Stimulated activated CD8-positive, alpha-beta memory T cell treated with anti-CD3 and anti-CD28 coated beads, Interleukin-12 subunit alpha, Interleukin-12 subunit beta, amount 100 ng/mL, for 1 hour (primary cell): Measurements from ENCODE around the gene C19orf33.

Experiments
- DNase-seq: peaks from one replicate; pipeline ENCODE4 v3.0.0-alpha.2; 2020; ENCODE audit warnings: low read depth

C19orf33 gene

GRCh38 chr19:38280030-38280921, 23.8 kb upstream of the C19orf33 start:
- no peak for DNase-seq

DNA sequence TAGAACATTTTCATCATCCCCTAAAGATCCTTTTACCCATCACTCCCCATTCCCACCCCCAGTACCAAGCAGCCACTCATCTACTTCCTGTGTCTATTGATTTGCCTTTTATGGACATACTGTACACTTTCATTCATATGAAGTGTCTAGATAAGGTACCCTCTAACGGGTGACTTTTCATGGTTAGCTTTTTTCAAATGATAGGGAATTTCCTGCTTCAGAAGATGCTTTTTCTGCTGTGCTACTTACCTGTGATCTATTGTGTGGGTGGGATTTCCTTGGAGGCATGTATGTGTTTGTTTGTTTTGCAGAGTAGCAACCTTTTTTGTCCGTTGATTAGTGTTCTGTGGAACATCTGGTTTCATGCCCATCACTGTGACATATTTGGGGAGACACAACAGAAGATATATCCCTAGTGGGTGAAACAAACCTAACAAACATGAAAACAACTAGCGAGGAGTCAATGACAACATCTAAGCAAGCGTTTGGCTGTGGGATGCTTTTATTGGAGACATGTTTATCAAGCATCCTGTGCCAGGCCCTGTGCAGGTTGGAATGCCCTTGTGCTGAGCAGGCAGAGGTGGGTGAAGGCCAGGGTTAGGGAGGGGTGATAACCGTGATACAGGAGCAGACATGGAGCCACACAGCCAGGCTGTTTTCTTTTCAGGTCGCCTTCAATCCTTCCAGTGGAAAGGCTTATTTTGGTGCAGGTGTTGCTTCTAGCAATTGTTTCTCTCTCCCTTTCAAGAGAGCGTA, 22.1 kb upstream of the C19orf33 start:
- DNase-seq = no peak

DNA sequence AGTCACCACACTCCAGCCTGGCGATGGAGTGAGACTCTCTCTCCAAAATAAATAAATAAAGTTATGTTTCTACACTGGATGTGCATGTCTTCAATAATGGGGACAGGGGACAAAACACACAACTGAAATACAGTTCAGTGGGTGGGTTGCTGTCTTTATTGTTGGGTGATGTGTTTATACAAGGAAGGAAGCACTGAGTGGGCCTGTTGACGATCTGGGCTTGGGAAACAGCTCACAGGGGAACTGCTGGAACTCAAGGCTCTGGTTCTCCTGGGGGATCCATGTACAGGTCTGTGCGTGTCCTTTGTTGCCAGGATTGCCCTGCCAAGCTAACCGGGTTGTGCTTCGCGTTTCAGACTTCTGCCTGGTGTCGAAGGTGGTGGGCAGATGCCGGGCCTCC, 20.8 kb upstream of the C19orf33 start:
- no peak for DNase-seq

DNA sequence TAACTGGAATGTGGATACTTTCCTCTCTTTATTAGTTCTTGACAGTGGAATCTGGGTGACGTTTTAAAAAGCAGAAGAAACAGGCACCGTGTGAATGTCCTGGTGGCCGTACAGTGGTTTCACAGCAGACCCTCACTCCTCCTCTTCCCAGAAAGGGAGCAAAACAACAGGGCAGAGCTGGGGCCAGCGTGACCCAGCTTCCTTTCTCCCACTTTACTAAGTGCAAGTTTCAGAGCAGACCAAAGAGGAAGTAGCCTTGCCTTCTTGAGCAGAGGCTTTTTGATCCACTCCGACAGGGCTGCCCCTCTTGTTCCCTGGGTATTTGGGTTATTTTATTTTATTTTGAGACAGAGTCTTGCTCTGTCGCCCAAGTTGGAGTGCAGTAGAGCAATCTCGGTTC, 19.6 kb upstream of the C19orf33 start:
- no peak for DNase-seq

DNA sequence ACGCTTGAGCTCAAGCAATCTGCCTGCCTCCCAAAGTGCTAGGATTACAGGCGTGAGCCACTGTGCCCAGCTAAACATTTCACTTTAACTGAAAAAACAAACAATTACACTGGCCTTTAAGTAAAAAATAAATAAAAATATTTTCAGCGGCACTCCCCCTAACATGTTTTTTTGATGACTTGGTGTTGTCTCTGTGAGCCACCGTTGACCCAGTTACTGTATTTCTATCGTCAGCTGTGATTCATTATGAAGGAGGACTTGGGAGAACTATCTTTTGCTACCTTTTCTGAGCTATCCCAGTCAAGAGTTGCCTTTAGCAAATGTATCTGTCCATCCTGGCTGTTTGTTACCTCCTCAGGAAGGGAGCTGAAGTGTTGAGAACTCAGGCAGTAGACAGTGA, 18.5 kb upstream of the C19orf33 start:
- no peak for DNase-seq

GRCh38 chr19:38287604-38288003, 16.4 kb upstream of the C19orf33 start:
- no peak for DNase-seq

GRCh38 chr19:38288123-38288855, 15.8 kb upstream of the C19orf33 start:
- no peak for DNase-seq

DNA sequence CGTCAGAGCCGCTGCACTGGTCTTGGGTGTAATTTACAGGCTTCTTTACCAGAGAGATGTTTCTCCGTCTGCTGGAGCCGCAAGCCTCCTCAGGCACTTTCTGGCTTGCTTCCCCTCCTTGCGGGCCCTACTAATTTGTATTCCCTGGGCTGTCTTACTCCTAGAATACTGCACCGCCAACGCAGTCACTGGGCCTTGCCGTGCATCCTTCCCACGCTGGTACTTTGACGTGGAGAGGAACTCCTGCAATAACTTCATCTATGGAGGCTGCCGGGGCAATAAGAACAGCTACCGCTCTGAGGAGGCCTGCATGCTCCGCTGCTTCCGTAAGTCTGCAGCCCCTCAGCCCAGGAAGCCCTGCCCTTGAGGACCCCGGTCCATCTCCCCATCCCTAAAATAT, 14.1 kb upstream of the C19orf33 start:
- DNase-seq = no peak

DNA sequence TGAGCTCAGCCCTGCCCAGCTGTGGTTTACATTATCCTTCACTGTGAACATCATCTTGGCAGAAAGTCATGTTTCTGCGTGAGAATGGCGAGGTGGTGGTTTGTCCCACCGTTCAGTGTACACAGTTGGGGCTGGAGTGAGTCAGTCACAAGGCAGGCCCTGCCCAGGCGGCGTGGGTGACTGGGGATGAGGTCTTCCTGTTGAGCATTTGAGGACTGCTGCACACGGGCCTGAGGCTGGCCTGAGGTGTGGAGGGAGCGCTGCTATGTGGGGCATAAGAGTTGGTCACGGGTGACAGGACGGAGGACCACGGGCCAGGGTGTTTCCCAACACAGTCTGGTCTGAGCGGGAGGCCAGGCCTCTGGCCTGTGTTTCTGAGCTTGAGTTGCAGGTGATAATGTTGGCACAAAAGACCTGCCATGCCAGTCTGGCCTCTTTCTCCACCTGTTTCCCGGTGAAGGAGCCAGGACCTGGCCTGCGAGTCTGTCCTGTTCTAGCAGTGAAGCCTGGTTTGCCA, 13.4 kb upstream of the C19orf33 start:
- no peak for DNase-seq

DNA sequence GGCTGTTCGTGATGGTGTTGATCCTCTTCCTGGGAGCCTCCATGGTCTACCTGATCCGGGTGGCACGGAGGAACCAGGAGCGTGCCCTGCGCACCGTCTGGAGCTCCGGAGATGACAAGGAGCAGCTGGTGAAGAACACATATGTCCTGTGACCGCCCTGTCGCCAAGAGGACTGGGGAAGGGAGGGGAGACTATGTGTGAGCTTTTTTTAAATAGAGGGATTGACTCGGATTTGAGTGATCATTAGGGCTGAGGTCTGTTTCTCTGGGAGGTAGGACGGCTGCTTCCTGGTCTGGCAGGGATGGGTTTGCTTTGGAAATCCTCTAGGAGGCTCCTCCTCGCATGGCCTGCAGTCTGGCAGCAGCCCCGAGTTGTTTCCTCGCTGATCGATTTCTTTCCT, 12.2 kb upstream of the C19orf33 start:
- DNase-seq = no peak

DNA sequence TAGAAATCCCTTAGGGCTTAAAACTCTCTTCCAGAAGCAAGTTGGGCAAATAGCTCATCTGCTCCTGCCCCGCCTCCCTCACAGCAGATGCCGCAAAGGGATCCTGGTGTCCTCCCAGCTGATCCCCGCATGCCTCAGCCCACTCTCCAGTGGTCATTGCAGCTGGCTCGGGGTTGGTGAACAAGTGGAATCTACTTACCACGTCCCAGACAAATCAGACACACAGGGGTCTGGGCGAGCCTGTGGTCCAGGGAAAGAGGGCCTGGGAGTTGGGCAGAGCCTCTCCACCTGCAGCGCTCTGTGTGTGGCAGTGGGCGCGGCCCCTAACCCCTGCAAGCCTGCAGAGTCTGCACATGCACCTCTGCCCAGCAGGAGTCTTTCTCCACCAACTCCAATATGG, 10.8 kb upstream of the C19orf33 start:
- no peak for DNase-seq

GRCh38 chr19:38294090-38294489, 10.0 kb upstream of the C19orf33 start:
- no peak for DNase-seq

DNA sequence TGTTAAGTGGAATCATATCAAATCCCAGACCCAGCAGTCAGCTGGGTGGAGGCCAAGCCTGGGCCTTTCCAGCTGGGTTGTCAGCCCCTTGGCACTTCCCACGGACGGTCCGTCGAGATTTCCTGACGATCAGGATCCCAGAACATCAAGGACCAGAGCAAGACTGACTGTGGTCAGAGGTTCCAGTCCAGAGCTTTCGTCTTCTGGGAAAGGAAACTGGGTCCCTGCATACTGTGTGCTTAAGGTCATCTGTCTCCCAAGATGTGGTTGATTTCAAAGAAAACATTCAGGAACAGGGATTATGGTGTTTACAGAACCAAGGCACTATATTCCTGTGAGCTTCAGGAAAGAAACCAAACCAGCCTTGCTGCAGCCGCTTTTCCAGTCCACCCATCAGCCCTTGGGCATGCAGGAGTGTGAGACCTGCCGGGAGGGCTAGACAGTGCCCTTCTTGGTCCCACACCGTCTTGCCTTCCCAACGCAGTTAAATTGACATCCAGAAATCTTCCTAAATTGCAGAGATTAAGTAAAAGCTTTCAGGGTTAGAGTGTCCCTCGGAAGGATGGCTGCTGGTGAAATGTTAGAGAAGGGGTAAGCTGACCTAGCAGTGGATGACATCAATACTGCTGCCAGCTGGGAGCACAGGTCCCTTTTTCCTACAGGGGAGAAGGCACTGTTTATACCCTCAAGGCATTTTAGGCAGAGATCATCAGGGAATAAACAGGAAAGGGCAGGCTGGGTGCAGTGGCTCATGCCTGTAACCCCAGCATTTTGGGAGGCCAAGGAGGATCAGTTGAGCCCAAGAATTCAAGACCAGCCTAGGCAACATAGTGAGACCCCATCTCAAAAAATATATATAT, 5.0 kb upstream of the C19orf33 start:
- DNase-seq = no peak

- no peak for DNase-seq
These were observed 358 bp downstream of the C19orf33 start for GRCh38 chr19:38304352-38304865.

GRCh38 chr19:38304866-38305429, 897 bp downstream of the C19orf33 start:
- no peak for DNase-seq

DNA sequence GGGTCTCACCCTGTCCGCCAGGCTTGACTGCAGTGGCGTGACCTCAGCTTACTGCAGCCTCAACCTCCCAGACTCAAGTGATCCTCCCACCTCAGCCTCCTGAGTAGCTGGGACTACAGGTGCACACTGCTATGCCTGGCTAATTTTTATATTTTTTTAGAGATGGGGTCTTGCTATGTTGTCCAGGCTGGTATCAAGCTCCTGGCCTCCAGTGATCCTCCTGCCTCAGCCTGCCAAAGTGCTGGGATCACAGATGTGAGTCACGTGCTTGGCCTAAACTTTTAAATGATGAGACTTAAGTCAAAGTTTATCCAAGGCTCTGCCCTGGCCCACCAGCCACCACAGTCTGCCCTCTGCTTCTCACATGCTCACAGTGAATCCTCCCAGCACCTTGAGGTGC, 2.2 kb downstream of the C19orf33 start:
- DNase-seq = no peak

- DNase-seq = no peak
These were observed 3.0 kb downstream of the C19orf33 start for GRCh38 chr19:38307076-38307475.

- no peak for DNase-seq
These were observed 3.5 kb downstream of the C19orf33 start for GRCh38 chr19:38307597-38307996.

DNA sequence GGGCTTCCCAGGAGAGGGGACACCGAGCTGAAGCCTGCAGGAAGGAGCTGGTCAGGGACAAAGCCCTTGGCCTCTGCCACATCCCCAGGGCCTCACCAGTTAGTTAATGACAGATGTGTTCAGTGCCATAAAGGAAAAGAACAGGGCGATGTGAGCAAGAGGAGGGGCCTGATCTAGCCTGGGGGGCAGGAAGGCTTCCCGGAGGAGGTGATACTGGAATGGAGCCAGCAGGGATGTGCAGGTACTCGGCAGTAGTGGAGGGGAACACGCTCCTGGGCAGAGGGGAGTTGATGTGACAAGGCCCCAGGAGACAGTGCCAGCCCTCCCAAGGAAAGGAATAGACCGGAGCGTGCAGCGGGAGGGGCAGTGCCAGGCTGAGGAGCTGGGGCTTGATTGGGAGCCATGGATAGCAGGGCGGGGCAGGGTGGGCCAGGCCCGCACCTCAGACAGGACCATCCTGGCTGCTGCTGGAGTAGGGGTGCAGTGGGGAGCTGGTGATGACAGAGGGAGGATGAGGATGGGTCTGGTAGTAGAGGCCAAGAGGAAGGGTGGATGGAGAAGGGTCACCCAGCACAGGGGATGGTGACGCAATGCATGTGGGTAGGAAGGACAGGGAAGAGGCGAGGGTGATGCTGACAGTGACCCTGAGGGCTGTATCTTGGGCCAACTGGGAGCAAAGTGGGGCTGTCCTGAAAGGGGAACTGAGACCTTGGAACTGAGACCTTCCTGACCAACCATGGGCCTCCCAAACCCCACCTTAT, 4.1 kb downstream of the C19orf33 start:
- no peak for DNase-seq
